Left hindlimb (tissue), 1 donor: ENCODE data around the gene ATAD5.
"Not testable (repeated sequence)": the region's sequence is repeated elsewhere in the genome, so short reads cannot be mapped to it uniquely, and the experiment has no call there.

Source experiments
- DNase-seq: peaks from one replicate; pipeline ENCODE4 v3.0.0-alpha.2; 2018

Gene ATAD5

GRCh38 chr17:30917050-30917449 is 85.3 kb downstream of the ATAD5 start:
- no peak for DNase-seq

GRCh38 chr17:30920282-30920681 is 88.5 kb downstream of the ATAD5 start:
- DNase-seq, result no peak

GRCh38 chr17:30920683-30921543 is 89.1 kb downstream of the ATAD5 start:
- DNase-seq, result no peak

GRCh38 chr17:30921544-30922196 is 89.9 kb downstream of the ATAD5 start, which contains the start of gene ADAP2:
Gene ADAP2, plus strand, starts transcription at chr17:30921945. Its CDS starts 70 bp downstream, at chr17:30922015.
- peak; percentile 55 for DNase-seq

- no peak for DNase-seq
These were observed 90.7 kb downstream of the ATAD5 start for GRCh38 chr17:30922235-30923030.

GRCh38 chr17:30924341-30924740 is 92.6 kb downstream of the ATAD5 start:
- no peak for DNase-seq

GRCh38 chr17:30926516-30926915 is 94.8 kb downstream of the ATAD5 start:
- DNase-seq, result no peak

- DNase-seq, result no peak
These were observed 96.0 kb downstream of the ATAD5 start for GRCh38 chr17:30927756-30928155.

- DNase-seq, result no peak
These were observed 96.8 kb downstream of the ATAD5 start for GRCh38 chr17:30928584-30928983.

- DNase-seq, result no peak
These were observed 97.4 kb downstream of the ATAD5 start for GRCh38 chr17:30929081-30929633.

GRCh38 chr17:30929861-30930260 is 98.1 kb downstream of the ATAD5 start:
- not testable (repeated sequence) for DNase-seq

GRCh38 chr17:30930495-30930894 is 98.7 kb downstream of the ATAD5 start:
- no peak for DNase-seq

GRCh38 chr17:30931582-30931981 is 99.8 kb downstream of the ATAD5 start:
- not testable (repeated sequence) for DNase-seq

GRCh38 chr17:30933966-30934365 is 102.2 kb downstream of the ATAD5 start:
- DNase-seq, result no peak

GRCh38 chr17:30939051-30939689 is 107.4 kb downstream of the ATAD5 start:
- DNase-seq, result no peak

GRCh38 chr17:30942308-30943079 is 110.7 kb downstream of the ATAD5 start:
- DNase-seq, result no peak
